SK-N-SH (cell line): ENCODE data around the gene TP53I3.

Source experiments
- CHD2 ChIP-seq: fragments of 150-350 bp; IDR thresholded peaks from 2 replicates; pipeline ENCODE4 v1.6.1; 2018; ENCODE audit warnings: low read length; ENCODE audit not compliant: partially characterized antibody
- CTCF ChIP-seq: fragments of 200-600 bp; sonication (generic); IDR thresholded peaks from 2 replicates; pipeline ENCODE4 v1.6.1; 2017; ENCODE audit warnings: antibody characterized with exemption, mild to moderate bottlenecking, moderate library complexity
- EP300 ChIP-seq, 2 experiments: IDR thresholded peaks; 2 replicates each; pipeline versions ENCODE4 v1.4.0 to v1.6.1; 2012; ENCODE audit warnings: borderline replicate concordance in 1 of 2, low read depth in 1 of 2, low read length in 1 of 2
- EZH2phosphoT487 ChIP-seq: fragments of 200-600 bp; sonication (generic); IDR thresholded peaks from 2 replicates; pipeline ENCODE4 v1.6.1; 2017; ENCODE audit warnings: low read depth, mixed run types, mild to moderate bottlenecking, antibody characterized with exemption, moderate library complexity, borderline replicate concordance
- MEF2A ChIP-seq: IDR thresholded peaks from 2 replicates; pipeline ENCODE4 v1.4.0; 2012; ENCODE audit warnings: low read depth, borderline replicate concordance
- POLR2AphosphoS5 ChIP-seq: IDR thresholded peaks from 2 replicates; pipeline ENCODE4 v1.6.1; 2012; ENCODE audit warnings: low read depth, low read length
- RCOR1 ChIP-seq: fragments of 150-350 bp; IDR thresholded peaks from 2 replicates; pipeline ENCODE4 v1.6.1; 2017; ENCODE audit warnings: antibody characterized with exemption, low read length

GRCh38 chr2:24105816-24106215 is 21.2 kb upstream of the TP53I3 start:
- TF ChIP-seq POLR2AphosphoS5 (no peak), CTCF (no peak), EP300 (IDR thresholded peaks at IDR 0.05; ENCODE audit: borderline replicate concordance in 1 of 2, low read depth in 1 of 2, low read length in 1 of 2) (no peak), CHD2 (no peak), RCOR1 (no peak), EZH2phosphoT487 (no peak), MEF2A (no peak)
